Duodenal mucosa (tissue), 2 donors: ENCODE measurements around the gene MLN.

Experiments used
- H3K27ac ChIP-seq: one replicate; pipeline ENCODE4 v1.7.0; 2013; ENCODE audit warnings: low read depth, low read length
- H3K27me3 ChIP-seq, 2 donors: one replicate each; pipeline ENCODE4 v1.7.0; 2013; ENCODE audit warnings: low read length in 2 of 2, control low read depth in 1 of 2; ENCODE audit not compliant: insufficient read depth in 2 of 2, control insufficient read depth in 1 of 2
- H3K36me3 ChIP-seq, 2 donors: one replicate each; pipeline ENCODE4 v1.7.0; 2013; ENCODE audit warnings: low read length in 2 of 2, control low read depth in 1 of 2; ENCODE audit not compliant: insufficient read depth in 2 of 2, control insufficient read depth in 1 of 2
- H3K4me1 ChIP-seq, 2 donors: one replicate each; pipeline ENCODE4 v1.7.0; 2013; ENCODE audit warnings: low read length in 2 of 2, control low read depth in 1 of 2; ENCODE audit not compliant: insufficient read depth in 2 of 2, control insufficient read depth in 1 of 2
- H3K4me3 ChIP-seq, 2 donors: one replicate each; pipeline ENCODE4 v1.7.0; 2013; ENCODE audit warnings: low read length in 2 of 2, low read depth in 1 of 2
- H3K9ac ChIP-seq, 2 donors: one replicate each; pipeline ENCODE4 v1.7.0; 2013; ENCODE audit warnings: low read length in 2 of 2, low read depth in 1 of 2
- H3K9me3 ChIP-seq, 2 donors: one replicate each; pipeline ENCODE4 v1.7.0; 2013; ENCODE audit warnings: low read length in 2 of 2, control low read depth in 1 of 2; ENCODE audit not compliant: control insufficient read depth in 1 of 2

Gene MLN

GRCh38 chr6:33765368-33765767 is 38.4 kb downstream of the MLN start:
- H3K27ac ChIP-seq, result no peak overlapping the region
- H3K9ac ChIP-seq, result no peak overlapping the region
- H3K4me1 ChIP-seq, result peaks cover 7 to 23% of the 10 kb centered on the region in 2 donors
- H3K4me3 ChIP-seq, result no peak overlapping the region
- H3K36me3 ChIP-seq, result no peaks in the 10 kb centered on the region
- no peaks in the 10 kb centered on the region for H3K9me3 ChIP-seq
- peaks cover 4% of the 10 kb centered on the region in 2 donors for H3K27me3 ChIP-seq

GRCh38 chr6:33764036-33764435 is 39.8 kb downstream of the MLN start:
- Histone ChIP-seq H3K27ac (no peak overlapping the region), H3K36me3 (no peaks in the 10 kb centered on the region), H3K9ac (no peak overlapping the region), H3K4me3 (no peak overlapping the region), H3K9me3 (no peaks in the 10 kb centered on the region), H3K4me1 (peaks cover 7 to 16% of the 10 kb centered on the region in 2 donors), H3K27me3 (no peaks in the 10 kb centered on the region)

GRCh38 chr6:33763483-33763882 is 40.3 kb downstream of the MLN start:
- Histone ChIP-seq H3K4me3 (no peak overlapping the region), H3K4me1 (peaks cover 7 to 12% of the 10 kb centered on the region in 2 donors), H3K36me3 (no peaks in the 10 kb centered on the region), H3K27me3 (no peaks in the 10 kb centered on the region), H3K9ac (no peak overlapping the region), H3K9me3 (no peaks in the 10 kb centered on the region), H3K27ac (no peak overlapping the region)

GRCh38 chr6:33762713-33763112 is 41.1 kb downstream of the MLN start:
- Histone ChIP-seq H3K4me3 (no peak overlapping the region), H3K9ac (no peak overlapping the region), H3K27me3 (no peaks in the 10 kb centered on the region), H3K4me1 (peaks cover 7 to 12% of the 10 kb centered on the region in 2 donors), H3K9me3 (no peaks in the 10 kb centered on the region), H3K27ac (no peak overlapping the region), H3K36me3 (no peaks in the 10 kb centered on the region)

- Histone ChIP-seq H3K9ac (no peak overlapping the region), H3K27ac (no peak overlapping the region), H3K36me3 (no peaks in the 10 kb centered on the region), H3K27me3 (no peaks in the 10 kb centered on the region), H3K4me3 (no peak overlapping the region), H3K9me3 (no peaks in the 10 kb centered on the region), H3K4me1 (peaks cover 7 to 12% of the 10 kb centered on the region in 2 donors)
Measured at GRCh38 chr6:33761922-33762629, 41.7 kb downstream of the MLN start.

- Histone ChIP-seq H3K4me1 (peaks cover 7 to 12% of the 10 kb centered on the region in 2 donors), H3K27ac (no peak overlapping the region)
Measured at GRCh38 chr6:33761581-33761921, 42.3 kb downstream of the MLN start.

GRCh38 chr6:33759887-33760629 is 43.7 kb downstream of the MLN start:
- H3K36me3 ChIP-seq, result no peaks in the 10 kb centered on the region
- H3K4me3 ChIP-seq, result no peak overlapping the region

More at GRCh38 chr6:33761581-33761921, 42.3 kb downstream of the MLN start:
- Histone ChIP-seq H3K9me3 (no peaks in the 10 kb centered on the region), H3K36me3 (no peaks in the 10 kb centered on the region), H3K9ac (no peak overlapping the region), H3K4me3 (no peak overlapping the region), H3K27me3 (no peaks in the 10 kb centered on the region)

GRCh38 chr6:33758815-33759216 is 45.0 kb downstream of the MLN start:
- Histone ChIP-seq H3K9ac (no peak overlapping the region), H3K36me3 (no peaks in the 10 kb centered on the region)

More at GRCh38 chr6:33759887-33760629, 43.7 kb downstream of the MLN start:
- Histone ChIP-seq H3K9me3 (no peaks in the 10 kb centered on the region), H3K27me3 (no peaks in the 10 kb centered on the region), H3K27ac (no peak overlapping the region), H3K9ac (no peak overlapping the region), H3K4me1 (peaks cover 7 to 12% of the 10 kb centered on the region in 2 donors)

GRCh38 chr6:33757906-33758305 is 45.9 kb downstream of the MLN start:
- peaks cover 7 to 12% of the 10 kb centered on the region in 2 donors for H3K4me1 ChIP-seq
- no peaks in the 10 kb centered on the region for H3K36me3 ChIP-seq

More at GRCh38 chr6:33758815-33759216, 45.0 kb downstream of the MLN start:
- H3K27me3 ChIP-seq, result no peaks in the 10 kb centered on the region
- no peaks in the 10 kb centered on the region for H3K9me3 ChIP-seq
- no peak overlapping the region for H3K4me3 ChIP-seq
- H3K4me1 ChIP-seq, result peaks cover 7 to 12% of the 10 kb centered on the region in 2 donors
- no peak overlapping the region for H3K27ac ChIP-seq

GRCh38 chr6:33757113-33757512 is 46.7 kb downstream of the MLN start:
- peaks cover 3 to 6% of the 10 kb centered on the region in 2 donors for H3K4me1 ChIP-seq
- H3K27me3 ChIP-seq, result no peaks in the 10 kb centered on the region
- H3K9me3 ChIP-seq, result no peaks in the 10 kb centered on the region
- no peak overlapping the region for H3K4me3 ChIP-seq
- H3K9ac ChIP-seq, result no peak overlapping the region
- no peaks in the 10 kb centered on the region for H3K36me3 ChIP-seq
- H3K27ac ChIP-seq, result no peak overlapping the region

More at GRCh38 chr6:33757906-33758305, 45.9 kb downstream of the MLN start:
- Histone ChIP-seq H3K9me3 (no peaks in the 10 kb centered on the region), H3K27me3 (no peaks in the 10 kb centered on the region), H3K27ac (no peak overlapping the region), H3K4me3 (no peak overlapping the region), H3K9ac (no peak overlapping the region)
